Fibroblast of skin of abdomen (primary cell): ENCODE measurements around the gene MAGI1.

Source experiments
- DNase-seq: peaks from one replicate; pipeline ENCODE4 v3.0.0-alpha.2; 2013

MAGI1 gene

GRCh38 chr3:65445573-65446169, 593.0 kb downstream of the MAGI1 start:
- no peak for DNase-seq

GRCh38 chr3:65444447-65444815, 594.3 kb downstream of the MAGI1 start:
- no peak for DNase-seq

- peak; percentile 11 for DNase-seq
These were observed 594.8 kb downstream of the MAGI1 start for GRCh38 chr3:65443739-65444446.

- DNase-seq: peak; percentile 68
These were observed 599.0 kb downstream of the MAGI1 start for GRCh38 chr3:65439641-65440284.

GRCh38 chr3:65438612-65439011, 600.1 kb downstream of the MAGI1 start:
- no peak for DNase-seq

GRCh38 chr3:65438096-65438495, 600.6 kb downstream of the MAGI1 start:
- no peak for DNase-seq

GRCh38 chr3:65436580-65436979, 602.1 kb downstream of the MAGI1 start:
- DNase-seq: peak; percentile 9

GRCh38 chr3:65433480-65433879, 605.2 kb downstream of the MAGI1 start:
- no peak for DNase-seq

GRCh38 chr3:65432388-65433003, 606.2 kb downstream of the MAGI1 start:
- DNase-seq: no peak

GRCh38 chr3:65425880-65426279, 612.8 kb downstream of the MAGI1 start:
- peak; percentile 16 for DNase-seq

- no peak for DNase-seq
These were observed 616.6 kb downstream of the MAGI1 start for GRCh38 chr3:65422154-65422553.

GRCh38 chr3:65419233-65419632, 619.5 kb downstream of the MAGI1 start:
- DNase-seq: no peak

GRCh38 chr3:65413891-65414290, 624.8 kb downstream of the MAGI1 start:
- no peak for DNase-seq

- DNase-seq: no peak
These were observed 626.1 kb downstream of the MAGI1 start for GRCh38 chr3:65412588-65412987.

- DNase-seq: no peak
These were observed 627.4 kb downstream of the MAGI1 start for GRCh38 chr3:65411367-65411766.

- DNase-seq: no peak
These were observed 629.5 kb downstream of the MAGI1 start for GRCh38 chr3:65409176-65409569.

- no peak for DNase-seq
These were observed 630.1 kb downstream of the MAGI1 start for GRCh38 chr3:65408531-65409175.

- peak; percentile 53 for DNase-seq
These were observed 632.2 kb downstream of the MAGI1 start for GRCh38 chr3:65406470-65406869.

- peak; percentile 85 for DNase-seq
These were observed 636.1 kb downstream of the MAGI1 start for GRCh38 chr3:65402597-65402996.

GRCh38 chr3:65401359-65402305, 637.1 kb downstream of the MAGI1 start:
- no peak for DNase-seq

- no peak for DNase-seq
These were observed 637.8 kb downstream of the MAGI1 start for GRCh38 chr3:65400899-65401298.

- DNase-seq: peak; percentile 33
These were observed 639.8 kb downstream of the MAGI1 start for GRCh38 chr3:65398953-65399352.
